ENCODE data around the gene MRPL20. TPM values are rescaled to one million over a fixed set of nuclear protein-coding genes. Genes with fewer than 3 reads are reported as not detected.

Gene MRPL20
- polyA plus RNA-seq, 1 experiment, result 84.8 TPM

- CTCF ChIA-PET, result interaction anchor here (1.2 kb wide), 1 partner anchor 12 kb away, joined by 3 read pairs; no protein-coding TSS in a partner anchor
- POLR2A ChIA-PET, result no interaction called here
- Histone ChIP-seq H3K4me3 (ENCODE audit: low read depth, low read length) (no peak overlapping the region), H3K27me3 (ENCODE audit: control insufficient read depth, insufficient read depth, low read length) (no peaks in the 10 kb centered on the region), H3K36me3 (ENCODE audit: control insufficient read depth, insufficient read depth, low read length) (peaks cover 39% of the 10 kb centered on the region)
- TF ChIP-seq CTCF (IDR thresholded peaks at IDR 0.05; ENCODE audit: insufficient read depth, low read depth, low read length), result no peak
- DNase-seq (ENCODE audit: low read depth), result no peak
Observed at GRCh38 chr1:1393428-1393827, 13.7 kb downstream of the MRPL20 start.

GRCh38 chr1:1393014-1393413 lies 14.1 kb downstream of the MRPL20 start:
- no peak overlapping the region for H3K4me3 ChIP-seq (ENCODE audit: low read depth, low read length)
- H3K36me3 ChIP-seq (ENCODE audit: control insufficient read depth, insufficient read depth, low read length), result peaks cover 41% of the 10 kb centered on the region
- DNase-seq (ENCODE audit: low read depth), result no peak
- no peaks in the 10 kb centered on the region for H3K27me3 ChIP-seq (ENCODE audit: control insufficient read depth, insufficient read depth, low read length)
- ChIA-PET CTCF (no interaction called here), POLR2A (no interaction called here)
- TF ChIP-seq CTCF (IDR thresholded peaks at IDR 0.05; ENCODE audit: insufficient read depth, low read depth, low read length), result no peak

- Histone ChIP-seq H3K4me3 (ENCODE audit: low read depth, low read length) (no peak overlapping the region), H3K27me3 (ENCODE audit: control insufficient read depth, insufficient read depth, low read length) (no peaks in the 10 kb centered on the region), H3K36me3 (ENCODE audit: control insufficient read depth, insufficient read depth, low read length) (peaks cover 46% of the 10 kb centered on the region)
- no peak for DNase-seq (ENCODE audit: low read depth)
- no peak for TF ChIP-seq CTCF (IDR thresholded peaks at IDR 0.05; ENCODE audit: insufficient read depth, low read depth, low read length)
- POLR2A ChIA-PET, result no interaction called here
- CTCF ChIA-PET, result interaction anchor here (1.0 to 1.4 kb wide), 4 partner anchors 9 to 49 kb away, joined by 3 to 5 read pairs (median 4); partner anchors contain the start of gene AURKAIP1
Observed at GRCh38 chr1:1391225-1391624, 15.9 kb downstream of the MRPL20 start.

- Histone ChIP-seq H3K36me3 (ENCODE audit: control insufficient read depth, insufficient read depth, low read length) (peaks cover 52% of the 10 kb centered on the region), H3K4me3 (ENCODE audit: low read depth, low read length) (no peak overlapping the region), H3K27me3 (ENCODE audit: control insufficient read depth, insufficient read depth, low read length) (no peaks in the 10 kb centered on the region)
- no peak for DNase-seq (ENCODE audit: low read depth)
- CTCF ChIA-PET, result interaction anchor here (1.1 to 1.7 kb wide), 3 partner anchors 10 to 19 kb away, joined by 4 to 6 read pairs (median 5); partner anchors contain the start of gene AURKAIP1
- POLR2A ChIA-PET, result no interaction called here
- no peak for TF ChIP-seq CTCF (IDR thresholded peaks at IDR 0.05; ENCODE audit: insufficient read depth, low read depth, low read length)
Observed at GRCh38 chr1:1390675-1391074, 16.4 kb downstream of the MRPL20 start.

GRCh38 chr1:1388078-1388472 lies 19.0 kb downstream of the MRPL20 start:
- TF ChIP-seq CTCF (IDR thresholded peaks at IDR 0.05; ENCODE audit: insufficient read depth, low read depth, low read length), result no peak
- POLR2A ChIA-PET, result no interaction called here
- Histone ChIP-seq H3K27me3 (ENCODE audit: control insufficient read depth, insufficient read depth, low read length) (no peaks in the 10 kb centered on the region), H3K4me3 (ENCODE audit: low read depth, low read length) (no peak overlapping the region), H3K36me3 (ENCODE audit: control insufficient read depth, insufficient read depth, low read length) (peaks cover 46% of the 10 kb centered on the region)
- CTCF ChIA-PET, result interaction anchor here (1.8 to 2.4 kb wide), 2 partner anchors 11 to 16 kb away, joined by 7 to 8 read pairs; partner anchors contain the start of gene CCNL2
- DNase-seq (ENCODE audit: low read depth), result no peak

Measured in BJ (cell line).